DLD1 (cell line): ENCODE measurements around the gene RAP1A.

Experiments used
- in situ Hi-C: cut with HindIII; loops from 2 replicates; pipeline ENCODE4 v1.10.0; 2017; ENCODE audit warnings: low sequenced_read_pairs

Gene RAP1A

GRCh38 chr1:111750856-111751255 is 131.3 kb downstream of the RAP1A start:
- in situ Hi-C loops, result no loop called here

GRCh38 chr1:111751906-111752575 is 132.5 kb downstream of the RAP1A start:
- in situ Hi-C loops, result no loop called here

GRCh38 chr1:111754984-111755330 is 135.4 kb downstream of the RAP1A start:
- in situ Hi-C loops, result no loop called here

GRCh38 chr1:111755331-111756123 is 135.9 kb downstream of the RAP1A start, which contains the start of gene DDX20:
Gene DDX20, plus strand, starts transcription at chr1:111755901. Its CDS starts 24 bp downstream, at chr1:111755925.
- in situ Hi-C loops, result no loop called here

- in situ Hi-C loops, result no loop called here
These were observed 136.5 kb downstream of the RAP1A start for GRCh38 chr1:111756124-111756513.

- in situ Hi-C loops, result no loop called here
These were observed 138.8 kb downstream of the RAP1A start for GRCh38 chr1:111758373-111758772.

GRCh38 chr1:111761717-111762116 is 142.1 kb downstream of the RAP1A start:
- in situ Hi-C loops, result no loop called here

GRCh38 chr1:111762332-111762731 is 142.7 kb downstream of the RAP1A start:
- in situ Hi-C loops, result no loop called here
